GM12878 (cell line): ENCODE data around the gene CDC37. TPM values are rescaled to one million over a fixed set of nuclear protein-coding genes. Genes with fewer than 3 reads are reported as not detected.

Source experiments
- BCL11A ChIP-seq: IDR thresholded peaks from 2 replicates; pipeline ENCODE4 v1.6.1; 2011; ENCODE audit warnings: low read depth, low read length
- CHD4 ChIP-seq: fragments of 200-600 bp; sonication (generic); IDR thresholded peaks from 2 replicates; pipeline ENCODE4 v1.6.1; 2016; ENCODE audit warnings: mild to moderate bottlenecking
- FOS ChIP-seq: IDR thresholded peaks from 3 replicates; pipeline ENCODE4 v1.6.1; 2011; ENCODE audit warnings: borderline replicate concordance; ENCODE audit not compliant: insufficient read length; ENCODE audit errors: extremely low read depth
- IRF3 ChIP-seq: fragments of 450-650 bp; IDR thresholded peaks from 2 replicates; pipeline ENCODE4 v1.6.1; 2014; ENCODE audit warnings: mild to moderate bottlenecking
- KDM1A ChIP-seq: fragments of 200-600 bp; sonication (generic); IDR thresholded peaks from 2 replicates; pipeline ENCODE4 v1.6.1; 2016; ENCODE audit warnings: borderline replicate concordance
- NFXL1 ChIP-seq: fragments of 450-650 bp; IDR thresholded peaks from 2 replicates; pipeline ENCODE4 v1.6.1; 2017; ENCODE audit warnings: antibody characterized with exemption, mild to moderate bottlenecking, borderline replicate concordance
- NR2F1 ChIP-seq: fragments of 450-650 bp; conservative IDR thresholded peaks from 2 replicates; pipeline ENCODE4 v1.6.1; 2017; ENCODE audit warnings: mild to moderate bottlenecking
- NRF1 ChIP-seq: conservative IDR thresholded peaks from 2 replicates; pipeline ENCODE4 v1.6.1; 2011; ENCODE audit warnings: mild to moderate bottlenecking, low read depth, low read length, improper control_type of control experiment
- POLR2AphosphoS5 ChIP-seq: IDR thresholded peaks from 2 replicates; pipeline ENCODE4 v1.6.1; 2011; ENCODE audit warnings: mild to moderate bottlenecking, low read length, inconsistent platforms
- POU2F2 ChIP-seq: IDR thresholded peaks from 3 replicates; pipeline ENCODE4 v1.6.1; 2011; ENCODE audit warnings: low read depth, mild to moderate bottlenecking, low read length, borderline replicate concordance
- SMAD1 ChIP-seq: fragments of 450-650 bp; IDR thresholded peaks from 2 replicates; pipeline ENCODE4 v1.6.1; 2018; ENCODE audit warnings: mild to moderate bottlenecking, low read depth; ENCODE audit not compliant: partially characterized antibody
- SREBF1 ChIP-seq: IDR thresholded peaks from 2 replicates; pipeline ENCODE4 v1.6.1; 2012; ENCODE audit warnings: mild to moderate bottlenecking, low read length
- TAF1 ChIP-seq: IDR thresholded peaks from 2 replicates; pipeline ENCODE4 v1.6.1; 2011; ENCODE audit warnings: mild to moderate bottlenecking, low read depth, low read length, borderline replicate concordance
- TARDBP ChIP-seq: IDR thresholded peaks from 2 replicates; pipeline ENCODE4 v1.6.1; 2016; ENCODE audit warnings: borderline replicate concordance
- TBL1XR1 ChIP-seq: IDR thresholded peaks from 2 replicates; pipeline ENCODE4 v1.6.1; 2012; ENCODE audit warnings: low read depth, low read length, improper control_type of control experiment
- ZNF274 ChIP-seq: IDR thresholded peaks from one replicate; pipeline ENCODE4 v1.8.0; 2011; ENCODE audit not compliant: insufficient read length, insufficient read depth
- polyA plus RNA-seq, 11 experiments: library from polyadenylated mRNA; depleted of rRNA in 4 of 11; unstranded in 6 of 11; stranded (reverse) in 5 of 11; fragments of >200 nt; fragmentation: Nextera tagmentation in 4 of 11; fragmentation: Illumina TruSeq in 1 of 11; extraction: Ambion mirVana in 4 of 11; extraction: Trizol in 1 of 11; gene quantifications; 1 replicate in 1 of 11; 2 replicates in 10 of 11; pipeline versions ENCODE4 v1.2.1 to v1.2.3, GENCODE V29; 2011 to 2016; ENCODE audit warnings: inconsistent platforms in 2 of 11, missing spikeins in 2 of 11, low read depth in 1 of 11
- total RNA-seq, 4 experiments: library from RNA; depleted of rRNA in 3 of 4; stranded (reverse); fragments of >200 nt in 3 of 4; fragmentation: Illumina TruSeq in 1 of 4; extraction: Trizol in 1 of 4; gene quantifications; 2 replicates each; pipeline versions ENCODE4 v1.2.1 to v1.2.3, GENCODE V29; 2013 to 2021
- TF ChIP-seq, protein P1 (sequence below): fragments of 450-650 bp; IDR thresholded peaks from 2 replicates; pipeline ENCODE4 v1.6.1; 2017; ENCODE audit warnings: mild to moderate bottlenecking, moderate library complexity
- TF ChIP-seq, protein P2 (sequence below): fragments of 450-650 bp; IDR thresholded peaks from 2 replicates; pipeline ENCODE4 v1.6.1; 2017; ENCODE audit warnings: low read depth, mild to moderate bottlenecking, moderate library complexity
- TF ChIP-seq, protein P3 (sequence below): IDR thresholded peaks from 2 replicates; pipeline ENCODE4 v1.6.1; 2012; ENCODE audit warnings: low read length, inconsistent platforms
- TF ChIP-seq, protein P4 (sequence below): fragments of 450-650 bp; IDR thresholded peaks from 2 replicates; pipeline ENCODE4 v1.6.1; 2017; ENCODE audit warnings: antibody characterized with exemption, mild to moderate bottlenecking, moderate library complexity

The CDC37 gene
- total and polyA plus RNA-seq, 10 of the 15 experiments (the other 5 are each of a cell fraction or from before 2014, with no cell fraction given): 4.7 to 265 (median 176) TPM

- TF ChIP-seq, protein P1, sequence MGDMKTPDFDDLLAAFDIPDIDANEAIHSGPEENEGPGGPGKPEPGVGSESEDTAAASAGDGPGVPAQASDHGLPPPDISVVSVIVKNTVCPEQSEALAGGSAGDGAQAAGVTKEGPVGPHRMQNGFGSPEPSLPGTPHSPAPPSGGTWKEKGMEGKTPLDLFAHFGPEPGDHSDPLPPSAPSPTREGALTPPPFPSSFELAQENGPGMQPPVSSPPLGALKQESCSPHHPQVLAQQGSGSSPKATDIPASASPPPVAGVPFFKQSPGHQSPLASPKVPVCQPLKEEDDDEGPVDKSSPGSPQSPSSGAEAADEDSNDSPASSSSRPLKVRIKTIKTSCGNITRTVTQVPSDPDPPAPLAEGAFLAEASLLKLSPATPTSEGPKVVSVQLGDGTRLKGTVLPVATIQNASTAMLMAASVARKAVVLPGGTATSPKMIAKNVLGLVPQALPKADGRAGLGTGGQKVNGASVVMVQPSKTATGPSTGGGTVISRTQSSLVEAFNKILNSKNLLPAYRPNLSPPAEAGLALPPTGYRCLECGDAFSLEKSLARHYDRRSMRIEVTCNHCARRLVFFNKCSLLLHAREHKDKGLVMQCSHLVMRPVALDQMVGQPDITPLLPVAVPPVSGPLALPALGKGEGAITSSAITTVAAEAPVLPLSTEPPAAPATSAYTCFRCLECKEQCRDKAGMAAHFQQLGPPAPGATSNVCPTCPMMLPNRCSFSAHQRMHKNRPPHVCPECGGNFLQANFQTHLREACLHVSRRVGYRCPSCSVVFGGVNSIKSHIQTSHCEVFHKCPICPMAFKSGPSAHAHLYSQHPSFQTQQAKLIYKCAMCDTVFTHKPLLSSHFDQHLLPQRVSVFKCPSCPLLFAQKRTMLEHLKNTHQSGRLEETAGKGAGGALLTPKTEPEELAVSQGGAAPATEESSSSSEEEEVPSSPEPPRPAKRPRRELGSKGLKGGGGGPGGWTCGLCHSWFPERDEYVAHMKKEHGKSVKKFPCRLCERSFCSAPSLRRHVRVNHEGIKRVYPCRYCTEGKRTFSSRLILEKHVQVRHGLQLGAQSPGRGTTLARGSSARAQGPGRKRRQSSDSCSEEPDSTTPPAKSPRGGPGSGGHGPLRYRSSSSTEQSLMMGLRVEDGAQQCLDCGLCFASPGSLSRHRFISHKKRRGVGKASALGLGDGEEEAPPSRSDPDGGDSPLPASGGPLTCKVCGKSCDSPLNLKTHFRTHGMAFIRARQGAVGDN: peak; percentile 91
- no peak for TF ChIP-seq CHD4
- TF ChIP-seq, protein P2, sequence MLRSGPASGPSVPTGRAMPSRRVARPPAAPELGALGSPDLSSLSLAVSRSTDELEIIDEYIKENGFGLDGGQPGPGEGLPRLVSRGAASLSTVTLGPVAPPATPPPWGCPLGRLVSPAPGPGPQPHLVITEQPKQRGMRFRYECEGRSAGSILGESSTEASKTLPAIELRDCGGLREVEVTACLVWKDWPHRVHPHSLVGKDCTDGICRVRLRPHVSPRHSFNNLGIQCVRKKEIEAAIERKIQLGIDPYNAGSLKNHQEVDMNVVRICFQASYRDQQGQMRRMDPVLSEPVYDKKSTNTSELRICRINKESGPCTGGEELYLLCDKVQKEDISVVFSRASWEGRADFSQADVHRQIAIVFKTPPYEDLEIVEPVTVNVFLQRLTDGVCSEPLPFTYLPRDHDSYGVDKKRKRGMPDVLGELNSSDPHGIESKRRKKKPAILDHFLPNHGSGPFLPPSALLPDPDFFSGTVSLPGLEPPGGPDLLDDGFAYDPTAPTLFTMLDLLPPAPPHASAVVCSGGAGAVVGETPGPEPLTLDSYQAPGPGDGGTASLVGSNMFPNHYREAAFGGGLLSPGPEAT: no peak
- TF ChIP-seq IRF3: no peak
- no peak for TF ChIP-seq KDM1A
- TF ChIP-seq SMAD1: peak; percentile 50
- TF ChIP-seq POLR2AphosphoS5: no peak
- TF ChIP-seq, protein P3, sequence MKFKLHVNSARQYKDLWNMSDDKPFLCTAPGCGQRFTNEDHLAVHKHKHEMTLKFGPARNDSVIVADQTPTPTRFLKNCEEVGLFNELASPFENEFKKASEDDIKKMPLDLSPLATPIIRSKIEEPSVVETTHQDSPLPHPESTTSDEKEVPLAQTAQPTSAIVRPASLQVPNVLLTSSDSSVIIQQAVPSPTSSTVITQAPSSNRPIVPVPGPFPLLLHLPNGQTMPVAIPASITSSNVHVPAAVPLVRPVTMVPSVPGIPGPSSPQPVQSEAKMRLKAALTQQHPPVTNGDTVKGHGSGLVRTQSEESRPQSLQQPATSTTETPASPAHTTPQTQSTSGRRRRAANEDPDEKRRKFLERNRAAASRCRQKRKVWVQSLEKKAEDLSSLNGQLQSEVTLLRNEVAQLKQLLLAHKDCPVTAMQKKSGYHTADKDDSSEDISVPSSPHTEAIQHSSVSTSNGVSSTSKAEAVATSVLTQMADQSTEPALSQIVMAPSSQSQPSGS: no peak
- TF ChIP-seq NRF1: no peak
- peak; percentile 51; the same call in 1 of the 2 replicates for TF ChIP-seq NR2F1
- TF ChIP-seq TBL1XR1: no peak
- no peak for TF ChIP-seq SREBF1
- TF ChIP-seq TARDBP: no peak
- TF ChIP-seq POU2F2: no peak
- no peak for TF ChIP-seq FOS
- TF ChIP-seq, protein P4, sequence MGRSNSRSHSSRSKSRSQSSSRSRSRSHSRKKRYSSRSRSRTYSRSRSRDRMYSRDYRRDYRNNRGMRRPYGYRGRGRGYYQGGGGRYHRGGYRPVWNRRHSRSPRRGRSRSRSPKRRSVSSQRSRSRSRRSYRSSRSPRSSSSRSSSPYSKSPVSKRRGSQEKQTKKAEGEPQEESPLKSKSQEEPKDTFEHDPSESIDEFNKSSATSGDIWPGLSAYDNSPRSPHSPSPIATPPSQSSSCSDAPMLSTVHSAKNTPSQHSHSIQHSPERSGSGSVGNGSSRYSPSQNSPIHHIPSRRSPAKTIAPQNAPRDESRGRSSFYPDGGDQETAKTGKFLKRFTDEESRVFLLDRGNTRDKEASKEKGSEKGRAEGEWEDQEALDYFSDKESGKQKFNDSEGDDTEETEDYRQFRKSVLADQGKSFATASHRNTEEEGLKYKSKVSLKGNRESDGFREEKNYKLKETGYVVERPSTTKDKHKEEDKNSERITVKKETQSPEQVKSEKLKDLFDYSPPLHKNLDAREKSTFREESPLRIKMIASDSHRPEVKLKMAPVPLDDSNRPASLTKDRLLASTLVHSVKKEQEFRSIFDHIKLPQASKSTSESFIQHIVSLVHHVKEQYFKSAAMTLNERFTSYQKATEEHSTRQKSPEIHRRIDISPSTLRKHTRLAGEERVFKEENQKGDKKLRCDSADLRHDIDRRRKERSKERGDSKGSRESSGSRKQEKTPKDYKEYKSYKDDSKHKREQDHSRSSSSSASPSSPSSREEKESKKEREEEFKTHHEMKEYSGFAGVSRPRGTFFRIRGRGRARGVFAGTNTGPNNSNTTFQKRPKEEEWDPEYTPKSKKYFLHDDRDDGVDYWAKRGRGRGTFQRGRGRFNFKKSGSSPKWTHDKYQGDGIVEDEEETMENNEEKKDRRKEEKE: no peak
- no peak for TF ChIP-seq ZNF274
- no peak for TF ChIP-seq TAF1
- no peak for TF ChIP-seq BCL11A
- no peak for TF ChIP-seq NFXL1
Observed at GRCh38 chr19:10431943-10432735, 28.8 kb upstream of the CDC37 start (continued).
